Neuronal stem cell (in vitro differentiated cells): ENCODE results near the gene PDLIM7.

Experiments
- DNase-seq: peaks from one replicate; pipeline ENCODE4 v3.0.0-alpha.2; 2013; ENCODE audit warnings: low spot score
- H2AFZ ChIP-seq: one replicate; pipeline ENCODE4 v1.6.1; 2013; ENCODE audit warnings: mild to moderate bottlenecking, low read length, inconsistent platforms
- H2AK5ac ChIP-seq: 2 replicates; pipeline ENCODE4 v1.6.1; 2013; ENCODE audit warnings: low read depth, mild to moderate bottlenecking, inconsistent platforms, low read length, moderate library complexity, mixed read lengths
- H2BK120ac ChIP-seq: 2 replicates; pipeline ENCODE4 v1.6.1; 2013; ENCODE audit warnings: low read depth, mild to moderate bottlenecking, inconsistent platforms, low read length, moderate library complexity, mixed read lengths
- H2BK12ac ChIP-seq: one replicate; pipeline ENCODE4 v1.6.1; 2013; ENCODE audit warnings: low read length, inconsistent platforms
- H2BK15ac ChIP-seq: 2 replicates; pipeline ENCODE4 v1.6.1; 2013; ENCODE audit warnings: mild to moderate bottlenecking, low read length, inconsistent platforms, mixed read lengths
- H2BK5ac ChIP-seq: one replicate; pipeline ENCODE4 v1.6.1; 2013; ENCODE audit warnings: inconsistent platforms, mild to moderate bottlenecking, low read length, moderate library complexity
- H3K14ac ChIP-seq: one replicate; pipeline ENCODE4 v1.6.1; 2013; ENCODE audit warnings: low read length, inconsistent platforms
- H3K18ac ChIP-seq: 2 replicates; pipeline ENCODE4 v1.6.1; 2013; ENCODE audit warnings: low read length, inconsistent platforms
- H3K23ac ChIP-seq: 2 replicates; pipeline ENCODE4 v1.6.1; 2013; ENCODE audit warnings: low read depth, mild to moderate bottlenecking, mixed read lengths, low read length, inconsistent platforms; ENCODE audit not compliant: poor library complexity
- H3K27ac ChIP-seq: replicated peaks from 3 replicates; pipeline ENCODE4 v1.5.1; 2013; ENCODE audit warnings: low read length, inconsistent platforms
- H3K27me3 ChIP-seq, 3 experiments: 2 replicates each; pipeline ENCODE4 v1.6.1; 2013; ENCODE audit warnings: low read length in 3 of 3, mild to moderate bottlenecking in 2 of 3, inconsistent platforms in 1 of 3, low read depth in 1 of 3, mixed read lengths in 1 of 3, moderate library complexity in 1 of 3; ENCODE audit not compliant: control insufficient read depth in 3 of 3, insufficient read depth in 3 of 3
- H3K36me3 ChIP-seq, 2 donors: replicated peaks in 1 of 2; 2 replicates each; pipeline ENCODE4 v1.6.1; 2013; ENCODE audit warnings: low read length in 2 of 2; ENCODE audit not compliant: control insufficient read depth in 2 of 2, insufficient read depth in 2 of 2
- H3K4ac ChIP-seq: 2 replicates; pipeline ENCODE4 v1.6.1; 2013; ENCODE audit warnings: inconsistent platforms, mild to moderate bottlenecking, low read length, moderate library complexity
- H3K4me1 ChIP-seq, 2 donors: 1 replicate in 1 of 2; 2 replicates in 1 of 2; pipeline ENCODE4 v1.6.1; 2013; ENCODE audit warnings: low read length in 2 of 2, low read depth in 1 of 2; ENCODE audit not compliant: control insufficient read depth in 2 of 2, insufficient read depth in 1 of 2
- H3K4me2 ChIP-seq: one replicate; pipeline ENCODE4 v1.6.1; 2013; ENCODE audit warnings: mild to moderate bottlenecking, low read length, inconsistent platforms; ENCODE audit not compliant: insufficient read depth, poor library complexity, severe bottlenecking
- H3K4me3 ChIP-seq, 2 donors: 2 replicates each; pipeline ENCODE4 v1.5.1; 2013; ENCODE audit warnings: low read length in 2 of 2, mild to moderate bottlenecking in 2 of 2, inconsistent platforms in 1 of 2, moderate library complexity in 1 of 2
- H3K79me1 ChIP-seq: one replicate; pipeline ENCODE4 v1.6.1; 2013; ENCODE audit warnings: low read depth, mild to moderate bottlenecking, inconsistent platforms, low read length, moderate library complexity
- H3K9ac ChIP-seq: one replicate; pipeline ENCODE4 v1.6.1; 2013; ENCODE audit warnings: mild to moderate bottlenecking, low read depth, low read length, inconsistent platforms; ENCODE audit not compliant: poor library complexity
- H3K9me3 ChIP-seq, 2 donors: replicated peaks in 1 of 2; 2 replicates each; pipeline versions ENCODE3 to v1.6.1; 2013; ENCODE audit warnings: low read length in 2 of 2, mild to moderate bottlenecking in 2 of 2, inconsistent platforms in 1 of 2, low read depth in 1 of 2, mixed read lengths in 1 of 2, moderate library complexity in 1 of 2; ENCODE audit not compliant: control insufficient read depth in 2 of 2, insufficient read depth in 1 of 2
- H4K8ac ChIP-seq: one replicate; pipeline ENCODE4 v1.6.1; 2013; ENCODE audit warnings: low read depth, mild to moderate bottlenecking, inconsistent platforms, low read length, moderate library complexity
- H4K91ac ChIP-seq: one replicate; pipeline ENCODE4 v1.6.1; 2013; ENCODE audit warnings: low read length, low read depth, mild to moderate bottlenecking, inconsistent platforms; ENCODE audit not compliant: poor library complexity
- WGBS, 2 donors: extraction: QIAGEN DNeasy Blood & Tissue Kit; methylation state at CpG; one replicate each; pipeline ENCODE4 v1.1.7; 2013; ENCODE audit warnings: missing lambda C conversion rate in 2 of 2, mixed read lengths in 1 of 2; ENCODE audit not compliant: insufficient read length in 2 of 2, insufficient replicate concordance in 1 of 2; ENCODE audit errors: extremely low coverage in 2 of 2; 5-methylcytosine and 5-hydroxymethylcytosine counted together

PDLIM7 gene

GRCh38 chr5:177437623-177438022 lies 59.8 kb downstream of the PDLIM7 start:
- Histone ChIP-seq H2BK15ac (no peak overlapping the region), H3K9me3 (no peaks in the 10 kb centered on the region), H3K4ac (no peak overlapping the region), H3K18ac (no peak overlapping the region), H4K8ac (no peak overlapping the region), H2BK120ac (no peak overlapping the region), H3K23ac (no peak overlapping the region), H3K36me3 (peaks cover 40 to 87% of the 10 kb centered on the region in 2 donors), H3K79me1 (peaks cover 4% of the 10 kb centered on the region), H3K4me3 (no peak overlapping the region), H3K27me3 (no peaks in the 10 kb centered on the region), H3K27ac (no peak overlapping the region), H3K9ac (no peak overlapping the region), H2AK5ac (no peak overlapping the region), H2BK5ac (no peak overlapping the region), H3K4me1 (peaks cover 0 to 2% of the 10 kb centered on the region in 2 donors), H2BK12ac (no peak overlapping the region), H3K14ac (no peak overlapping the region), H2AFZ (no peak overlapping the region), H3K4me2 (no peak overlapping the region), H4K91ac (no peak overlapping the region)
- no peak for DNase-seq
- no CpG with 5 or more reads among the region's 4 CpGs for WGBS, 2 donors

- Histone ChIP-seq H3K79me1 (peaks cover 4% of the 10 kb centered on the region), H3K36me3 (peaks cover 50 to 88% of the 10 kb centered on the region in 2 donors), H4K8ac (no peak overlapping the region), H3K14ac (peak overlapping the region; percentile 82), H3K4ac (no peak overlapping the region), H2AFZ (no peak overlapping the region), H3K4me2 (no peak overlapping the region), H3K4me3 (no peak overlapping the region), H4K91ac (no peak overlapping the region), H2AK5ac (no peak overlapping the region), H2BK12ac (no peak overlapping the region), H3K9me3 (no peaks in the 10 kb centered on the region), H2BK120ac (no peak overlapping the region), H3K9ac (peak overlapping the region; percentile 70), H3K27ac (no peak overlapping the region), H2BK15ac (no peak overlapping the region), H2BK5ac (no peak overlapping the region), H3K4me1 (no peaks in the 10 kb centered on the region), H3K23ac (no peak overlapping the region), H3K27me3 (no peaks in the 10 kb centered on the region), H3K18ac (no peak overlapping the region)
- DNase-seq: no peak
- no CpG with 5 or more reads among the region's 37 CpGs for WGBS, 2 donors
Measured at GRCh38 chr5:177435847-177436536, 61.4 kb downstream of the PDLIM7 start.

GRCh38 chr5:177434942-177435738 lies 62.3 kb downstream of the PDLIM7 start:
- no peak overlapping the region for H2BK12ac ChIP-seq
- H3K4ac ChIP-seq: no peak overlapping the region
- no peak overlapping the region for H4K8ac ChIP-seq
- no peak overlapping the region for H3K27ac ChIP-seq
- H2AFZ ChIP-seq: no peak overlapping the region
- H3K9ac ChIP-seq: no peak overlapping the region
- DNase-seq: no peak
- H3K23ac ChIP-seq: no peak overlapping the region
- no peak overlapping the region for H2BK15ac ChIP-seq
- H3K4me3 ChIP-seq: no peak overlapping the region
- H3K4me1 ChIP-seq: no peaks in the 10 kb centered on the region
- no peak overlapping the region for H4K91ac ChIP-seq
- no peak overlapping the region for H3K14ac ChIP-seq
- H2BK5ac ChIP-seq: no peak overlapping the region
- H3K18ac ChIP-seq: no peak overlapping the region
- H3K4me2 ChIP-seq: no peak overlapping the region
- H2BK120ac ChIP-seq: no peak overlapping the region
- no peak overlapping the region for H2AK5ac ChIP-seq
- H3K27me3 ChIP-seq: no peaks in the 10 kb centered on the region
- WGBS, 2 donors: no CpG with 5 or more reads among the region's 20 CpGs
- no peaks in the 10 kb centered on the region for H3K9me3 ChIP-seq
- peaks cover 4% of the 10 kb centered on the region for H3K79me1 ChIP-seq
- H3K36me3 ChIP-seq: peaks cover 49 to 89% of the 10 kb centered on the region in 2 donors

- WGBS, 2 donors: no CpG with 5 or more reads among the region's 8 CpGs
- Histone ChIP-seq H2BK15ac (no peak overlapping the region), H3K4ac (no peak overlapping the region), H3K27me3 (no peaks in the 10 kb centered on the region), H3K36me3 (peaks cover 47 to 89% of the 10 kb centered on the region in 2 donors), H2BK120ac (no peak overlapping the region), H2AFZ (no peak overlapping the region), H3K9ac (no peak overlapping the region), H3K27ac (no peak overlapping the region), H3K4me3 (no peak overlapping the region), H3K23ac (no peak overlapping the region), H3K79me1 (peaks cover 6% of the 10 kb centered on the region), H4K8ac (no peak overlapping the region), H4K91ac (no peak overlapping the region), H2AK5ac (no peak overlapping the region), H2BK12ac (no peak overlapping the region), H2BK5ac (no peak overlapping the region), H3K4me1 (peaks cover 0 to 1% of the 10 kb centered on the region in 2 donors), H3K18ac (no peak overlapping the region), H3K9me3 (no peaks in the 10 kb centered on the region), H3K14ac (no peak overlapping the region), H3K4me2 (no peak overlapping the region)
- no peak for DNase-seq
Measured at GRCh38 chr5:177434437-177434836, 63.0 kb downstream of the PDLIM7 start.
